ENCODE data around the gene EMCN. TPM values are rescaled to one million over a fixed set of nuclear protein-coding genes. Genes with fewer than 3 reads are reported as not detected.

The EMCN gene, protein sequence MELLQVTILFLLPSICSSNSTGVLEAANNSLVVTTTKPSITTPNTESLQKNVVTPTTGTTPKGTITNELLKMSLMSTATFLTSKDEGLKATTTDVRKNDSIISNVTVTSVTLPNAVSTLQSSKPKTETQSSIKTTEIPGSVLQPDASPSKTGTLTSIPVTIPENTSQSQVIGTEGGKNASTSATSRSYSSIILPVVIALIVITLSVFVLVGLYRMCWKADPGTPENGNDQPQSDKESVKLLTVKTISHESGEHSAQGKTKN
- 10 to 100 TPM; 27.0 to 69.7 (median 44.5) TPM for total RNA-seq

- Histone ChIP-seq H3K27me3 (no peaks in the 10 kb centered on the region), H3K36me3 (no peaks in the 10 kb centered on the region), H3K9me3 (no peaks in the 10 kb centered on the region), H3K27ac (peak within 1 kb of the TSS; percentile 5 to 30 (median 7)), H3K4me3 (replicated peaks in 1 of 3) (peak within 1 kb of the TSS in 2 of 3 donors; percentile 9 to 10), H3K4me1 (peaks cover 0 to 18% of the 10 kb centered on the region in 2 donors)
- 4 to 5% methylated on average over 3 of the region's 3 CpGs for WGBS, 2 donors
- peak; percentile 4 to 23 for DNase-seq
- intact Hi-C loops (cut with DNase I): no loop called here
- peak in 1 of 6 experiments; percentile 18 for TF ChIP-seq CTCF (IDR thresholded peaks at IDR 0.05)
- no peak for TF ChIP-seq POLR2A (IDR thresholded peaks at IDR 0.05)
Measured at GRCh38 chr4:100517864-100518341, at the start of gene EMCN. Gene EMCN (minus strand): TSS chr4:100518022. CDS start chr4:100517914, 108 bp downstream.

DNA sequence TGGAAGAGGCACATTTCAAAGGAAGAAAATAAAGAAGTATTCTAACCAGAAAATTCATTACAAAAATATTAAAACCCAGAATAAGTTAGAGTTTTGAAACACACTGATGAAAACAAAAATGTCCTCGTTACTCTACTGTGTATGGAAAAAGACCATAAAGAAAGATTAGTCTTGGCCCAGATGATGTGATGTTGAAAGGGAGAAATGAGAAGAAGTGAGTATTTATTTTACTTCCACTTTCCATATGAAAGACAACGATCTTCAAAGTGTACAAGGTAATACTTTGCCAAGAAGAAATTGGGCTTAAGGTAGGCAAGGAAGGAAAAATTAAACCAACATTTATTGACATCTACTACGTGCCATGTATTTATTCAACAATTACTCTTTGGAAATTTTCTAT lies 48.6 kb upstream of the EMCN start:
- Histone ChIP-seq H3K27me3 (no peaks in the 10 kb centered on the region), H3K4me1 (no peaks in the 10 kb centered on the region), H3K4me3 (replicated peaks in 1 of 3) (no peak overlapping the region), H3K9me3 (no peaks in the 10 kb centered on the region), H3K36me3 (no peaks in the 10 kb centered on the region), H3K27ac (no peak overlapping the region)
- no peak for TF ChIP-seq CTCF (IDR thresholded peaks at IDR 0.05)
- TF ChIP-seq POLR2A (IDR thresholded peaks at IDR 0.05): no peak
- no peak for DNase-seq
- WGBS, 2 donors: 78% methylated on average over 3 of the region's 3 CpGs
- intact Hi-C loops (cut with DNase I): no loop called here

GRCh38 chr4:100557306-100557705 lies 39.5 kb upstream of the EMCN start:
- no peak overlapping the region for H3K4me3 ChIP-seq (replicated peaks in 1 of 3)
- no peak overlapping the region for H3K27ac ChIP-seq
- DNase-seq: no peak
- no peaks in the 10 kb centered on the region for H3K27me3 ChIP-seq
- intact Hi-C loops (cut with DNase I): no loop called here
- no peaks in the 10 kb centered on the region for H3K9me3 ChIP-seq
- WGBS, 2 donors: 94 to 97% methylated on average over 2 of the region's 2 CpGs
- H3K4me1 ChIP-seq: no peaks in the 10 kb centered on the region
- TF ChIP-seq POLR2A (IDR thresholded peaks at IDR 0.05): no peak
- no peak for TF ChIP-seq CTCF (IDR thresholded peaks at IDR 0.05)
- H3K36me3 ChIP-seq: no peaks in the 10 kb centered on the region

GRCh38 chr4:100555611-100556337 lies 38.0 kb upstream of the EMCN start:
- no peaks in the 10 kb centered on the region for H3K9me3 ChIP-seq
- TF ChIP-seq CTCF (IDR thresholded peaks at IDR 0.05): no peak
- TF ChIP-seq POLR2A (IDR thresholded peaks at IDR 0.05): no peak
- no peak for DNase-seq
- no peaks in the 10 kb centered on the region for H3K4me1 ChIP-seq
- H3K27me3 ChIP-seq: no peaks in the 10 kb centered on the region
- intact Hi-C loops (cut with DNase I): no loop called here
- WGBS, 2 donors: 79 to 84% methylated on average over 2 of the region's 2 CpGs
- no peak overlapping the region for H3K4me3 ChIP-seq (replicated peaks in 1 of 3)
- H3K36me3 ChIP-seq: no peaks in the 10 kb centered on the region
- no peak overlapping the region for H3K27ac ChIP-seq

DNA sequence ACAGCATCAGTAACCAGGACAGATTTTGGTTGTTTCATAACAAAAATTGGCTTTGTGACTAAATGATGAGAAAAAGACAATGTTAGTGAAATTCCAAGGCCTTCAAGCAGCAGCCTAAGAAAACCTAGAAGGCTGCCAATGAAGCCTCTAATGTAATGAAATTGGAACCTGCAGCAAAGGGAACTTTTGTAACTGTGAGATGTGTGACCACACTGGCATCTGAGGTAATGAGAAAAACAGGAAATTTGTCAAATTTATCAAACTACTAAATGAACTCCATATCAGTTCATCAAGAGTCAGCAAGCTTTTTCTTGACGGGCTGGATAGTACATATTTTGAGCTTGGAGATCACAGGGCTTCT lies 30.4 kb upstream of the EMCN start:
- no peak for TF ChIP-seq CTCF (IDR thresholded peaks at IDR 0.05)
- no peak for TF ChIP-seq POLR2A (IDR thresholded peaks at IDR 0.05)
- Histone ChIP-seq H3K9me3 (no peaks in the 10 kb centered on the region), H3K27ac (no peak overlapping the region), H3K4me3 (replicated peaks in 1 of 3) (no peak overlapping the region), H3K4me1 (no peaks in the 10 kb centered on the region), H3K36me3 (no peaks in the 10 kb centered on the region), H3K27me3 (no peaks in the 10 kb centered on the region)
- WGBS, 2 donors: 78 to 79% methylated on average over 1 of the region's 1 CpG
- intact Hi-C loops (cut with DNase I): no loop called here
- no peak for DNase-seq
